Transverse colon (tissue), 4 donors: ENCODE measurements around the gene NAGS. TPM values are rescaled to one million over a fixed set of nuclear protein-coding genes. Genes with fewer than 3 reads are reported as not detected.
"Not testable (repeated sequence)": the region's sequence is repeated elsewhere in the genome, so short reads cannot be mapped to it uniquely, and the experiment has no call there.

Experiments used
- DNase-seq: peaks from one replicate; pipeline ENCODE4 v3.0.0-alpha.2; 2019
- H3K27ac ChIP-seq, 4 donors: fragments of 200-600 bp; sonication (generic); 2 replicates each; pipeline ENCODE4 v1.5.1; 2016 to 2018; ENCODE audit warnings: inconsistent platforms in 4 of 4
- H3K27me3 ChIP-seq: fragments of 200-600 bp; sonication (generic); 2 replicates; pipeline ENCODE4 v1.5.1; 2017; ENCODE audit warnings: inconsistent platforms
- H3K36me3 ChIP-seq, 4 donors: fragments of 200-600 bp; sonication (generic); 2 replicates each; pipeline ENCODE4 v1.5.1; 2017 to 2019; ENCODE audit warnings: inconsistent platforms in 4 of 4
- H3K4me1 ChIP-seq, 4 donors: fragments of 200-600 bp; sonication (generic); 2 replicates each; pipeline ENCODE4 v1.5.1; 2017 to 2020; ENCODE audit warnings: inconsistent platforms in 4 of 4
- H3K4me3 ChIP-seq, 4 donors: fragments of 200-600 bp; sonication (generic); 1 replicate in 1 of 4; 2 replicates in 3 of 4; pipeline versions ENCODE4 v1.5.1 to v1.6.1; 2017 to 2019; ENCODE audit warnings: inconsistent platforms in 4 of 4
- H3K9me3 ChIP-seq, 2 donors: fragments of 200-600 bp; sonication (generic); 2 replicates each; pipeline ENCODE4 v1.5.1; 2017 to 2019; ENCODE audit warnings: inconsistent platforms in 2 of 2
- CTCF ChIP-seq, 5 experiments: fragments of 200-600 bp in 3 of 5; fragments of 450-650 bp in 2 of 5; sonication (generic) in 3 of 5; IDR thresholded peaks; 1 replicate in 2 of 5; 2 replicates in 3 of 5; pipeline ENCODE4 v1.5.1; 2016 to 2017; ENCODE audit warnings: antibody characterized with exemption in 5 of 5, inconsistent platforms in 3 of 5, mild to moderate bottlenecking in 2 of 5, moderate library complexity in 1 of 5
- EP300 ChIP-seq: sonication (generic); formaldehyde crosslinking; IDR thresholded peaks from one replicate; pipeline ENCODE4 v1.6.1; 2017; ENCODE audit warnings: antibody characterized with exemption, low read depth
- POLR2A ChIP-seq: fragments of 450-650 bp; IDR thresholded peaks from one replicate; pipeline ENCODE4 v1.6.1; 2016; ENCODE audit warnings: antibody characterized with exemption, mild to moderate bottlenecking, moderate library complexity
- POLR2AphosphoS5 ChIP-seq, 3 donors: sonication (generic); formaldehyde crosslinking; IDR thresholded peaks; one replicate each; pipeline ENCODE4 v1.6.1; 2016; ENCODE audit warnings: antibody characterized with exemption in 3 of 3
- WGBS, 2 donors: methylation state at CpG; one replicate each; pipeline ENCODE4 v1.1.5; 2018; ENCODE audit warnings: low coverage in 1 of 2; 5-methylcytosine and 5-hydroxymethylcytosine counted together
- in situ Hi-C, 4 donors: fragments of 200-750 bp; cut with MboI; loops; one replicate each; pipeline versions ENCODE4 v1.15.0 to v1.15.1; 2017; ENCODE audit warnings: low sequenced_read_pairs in 3 of 4, low pct_ligation_motif_present in 1 of 4, low pct_unique_long_range_greater_than_20kb in 1 of 4
- intact Hi-C: fragments of 100-400 bp; cut with DNase I; formaldehyde crosslinking; loops from one replicate; pipeline ENCODE4 v1.15.1; 2023; ENCODE audit warnings: low total_unique reads
- total RNA-seq, 4 donors: library from RNA; depleted of rRNA; stranded (reverse); fragments of >200 nt; gene quantifications; one replicate each; pipeline ENCODE4 v1.1.0, GENCODE V29; 2016

The NAGS gene
- total RNA-seq, 4 donors from 2014 or later, result 3.0 to 46.3 (median 17.7) TPM

- H3K4me3 ChIP-seq, result no peak overlapping the region
- no peaks in the 10 kb centered on the region for H3K4me1 ChIP-seq
- no peak overlapping the region for H3K27ac ChIP-seq
- WGBS, 2 donors, result 72 to 74% methylated on average over 3 to 4 of the region's 4 CpGs
- H3K27me3 ChIP-seq, result peaks cover 39% of the 10 kb centered on the region
- intact Hi-C loops, result no loop called here
- DNase-seq, result no peak
- no peaks in the 10 kb centered on the region for H3K36me3 ChIP-seq
- TF ChIP-seq POLR2AphosphoS5 (IDR thresholded peaks at IDR 0.05) (no peak), EP300 (no peak), POLR2A (no peak), CTCF (IDR thresholded peaks at IDR 0.05) (no peak)
- no peaks in the 10 kb centered on the region for H3K9me3 ChIP-seq
- in situ Hi-C loops, result no loop called here
These were observed 34.1 kb upstream of the NAGS start for GRCh38 chr17:43970366-43970765.

GRCh38 chr17:43971436-43971835, 33.0 kb upstream of the NAGS start:
- in situ Hi-C loops, H3K4me3 ChIP-seq, H3K36me3 ChIP-seq, H3K4me1 ChIP-seq, intact Hi-C loops, H3K27ac ChIP-seq, DNase-seq, H3K9me3 ChIP-seq: not testable (repeated sequence)
- 37 to 41% methylated on average over 2 of the region's 2 CpGs for WGBS, 2 donors
- H3K27me3 ChIP-seq, result peaks cover 41% of the 10 kb centered on the region

- H3K27ac ChIP-seq, intact Hi-C loops, H3K4me1 ChIP-seq, H3K4me3 ChIP-seq, H3K36me3 ChIP-seq, H3K9me3 ChIP-seq, DNase-seq, in situ Hi-C loops: not testable (repeated sequence)
- WGBS, 2 donors, result 79 to 91% methylated on average over 6 to 22 of the region's 22 CpGs
- H3K27me3 ChIP-seq, result peaks cover 46% of the 10 kb centered on the region
These were observed 31.8 kb upstream of the NAGS start for GRCh38 chr17:43972444-43973212.

- no peak for DNase-seq
- intact Hi-C loops (no loop called here), in situ Hi-C loops (loop anchor here in 1 of 4 donors (25.0 kb wide), 1 partner anchor 87 kb away; no protein-coding TSS in a partner anchor)
- Histone ChIP-seq H3K27ac (no peak overlapping the region), H3K4me1 (no peaks in the 10 kb centered on the region), H3K27me3 (peaks cover 61% of the 10 kb centered on the region), H3K9me3 (no peaks in the 10 kb centered on the region), H3K36me3 (no peaks in the 10 kb centered on the region), H3K4me3 (no peak overlapping the region)
- WGBS, 2 donors, result 61 to 74% methylated on average over 12 to 14 of the region's 14 CpGs
- TF ChIP-seq CTCF (IDR thresholded peaks at IDR 0.05), result no peak
- no peak for TF ChIP-seq POLR2AphosphoS5 (IDR thresholded peaks at IDR 0.05)
- TF ChIP-seq POLR2A, result no peak
- no peak for TF ChIP-seq EP300
These were observed 29.8 kb upstream of the NAGS start for GRCh38 chr17:43974382-43975266.

GRCh38 chr17:43975898-43976297, 28.5 kb upstream of the NAGS start:
- H3K27me3 ChIP-seq, result peaks cover 74% of the 10 kb centered on the region
- in situ Hi-C loops (loop anchor here in 1 of 4 donors (25.0 kb wide), 1 partner anchor 89 kb away; no protein-coding TSS in a partner anchor), intact Hi-C loops (no loop called here)
- no peak for DNase-seq
- H3K4me3 ChIP-seq, result no peak overlapping the region
- no peak overlapping the region for H3K27ac ChIP-seq
- 62 to 86% methylated on average over 14 to 19 of the region's 27 CpGs for WGBS, 2 donors
- H3K36me3 ChIP-seq, result no peaks in the 10 kb centered on the region
- H3K4me1 ChIP-seq, result no peaks in the 10 kb centered on the region
- TF ChIP-seq POLR2AphosphoS5 (IDR thresholded peaks at IDR 0.05) (no peak), EP300 (no peak), CTCF (IDR thresholded peaks at IDR 0.05) (no peak), POLR2A (no peak)
- H3K9me3 ChIP-seq, result no peaks in the 10 kb centered on the region
